B cell (primary cell): ENCODE measurements around the gene GFOD2. TPM values are rescaled to one million over a fixed set of nuclear protein-coding genes. Genes with fewer than 3 reads are reported as not detected.

Experiments used
- ATAC-seq: fragments of 200-7000 bp; cut with Tn5 transposase; one replicate; pipeline ENCODE4 v1.10.0; 2021; ENCODE audit warnings: low read depth, mild to moderate bottlenecking, moderate number of reproducible peaks, moderate library complexity
- CTCF ChIA-PET: fragments of 350-600 bp; sonication (Branson Sonifier 250); formaldehyde crosslinking; loops from one replicate; lab custom pipeline; 2021; ENCODE audit warnings: antibody characterized with exemption, inconsistent platforms; lab: Charles Lee
- POLR2A ChIA-PET: fragments of 350-600 bp; sonication (Branson Sonifier 250); formaldehyde crosslinking; loops from one replicate; lab custom pipeline; 2021; ENCODE audit warnings: antibody characterized with exemption; lab: Charles Lee
- DNase-seq: peaks from one replicate; pipeline ENCODE4 v3.0.0; 2013
- H2AFZ ChIP-seq: 2 replicates; pipeline ENCODE4 v1.6.1; 2012; ENCODE audit warnings: mild to moderate bottlenecking, low read depth, low read length; ENCODE audit not compliant: insufficient read depth, poor library complexity, severe bottlenecking
- H3K27ac ChIP-seq, 2 donors: 1 replicate in 1 of 2; 2 replicates in 1 of 2; pipeline ENCODE4 v1.5.1; 2012 to 2013; ENCODE audit warnings: low read length in 2 of 2, mild to moderate bottlenecking in 2 of 2, moderate library complexity in 1 of 2
- H3K27me3 ChIP-seq, 4 experiments: fragments of 200-600 bp in 1 of 4; sonication (generic) in 1 of 4; replicated peaks in 1 of 4; 1 replicate in 2 of 4; 2 replicates in 2 of 4; pipeline versions ENCODE4 v1.6.1 to v1.7.0; 2013 to 2016; ENCODE audit warnings: low read length in 3 of 4, mild to moderate bottlenecking in 2 of 4, mixed read lengths in 1 of 4, moderate library complexity in 1 of 4; ENCODE audit not compliant: insufficient read depth in 4 of 4, control insufficient read depth in 3 of 4; ENCODE audit errors: control extremely low read depth in 1 of 4
- H3K36me3 ChIP-seq, 2 experiments: replicated peaks in 1 of 2; 1 replicate in 1 of 2; 2 replicates in 1 of 2; pipeline versions ENCODE4 v1.6.1 to v1.7.1; 2013; ENCODE audit warnings: low read length in 1 of 2; ENCODE audit not compliant: insufficient read depth in 2 of 2, control insufficient read depth in 1 of 2; ENCODE audit errors: control extremely low read depth in 1 of 2, extremely low read depth in 1 of 2
- H3K4me1 ChIP-seq, 2 donors: fragments of 200-600 bp in 1 of 2; sonication (generic) in 1 of 2; 1 replicate in 1 of 2; 2 replicates in 1 of 2; pipeline versions ENCODE4 v1.5.1 to v1.6.1; 2013 to 2017; ENCODE audit warnings: low read length in 2 of 2; ENCODE audit not compliant: control insufficient read depth in 2 of 2, insufficient read depth in 2 of 2
- H3K4me2 ChIP-seq: replicated peaks from 2 replicates; pipeline ENCODE3; 2012; ENCODE audit warnings: mild to moderate bottlenecking, low read depth, low read length; ENCODE audit not compliant: poor library complexity, severe bottlenecking
- H3K4me3 ChIP-seq, 5 experiments: fragments of 200-600 bp in 1 of 5; sonication (generic) in 1 of 5; 1 replicate in 3 of 5; 2 replicates in 2 of 5; pipeline versions ENCODE4 v1.5.1 to v1.7.0; 2011 to 2016; ENCODE audit warnings: low read length in 4 of 5, mild to moderate bottlenecking in 4 of 5, low read depth in 2 of 5, control low read depth in 1 of 5, moderate library complexity in 1 of 5; ENCODE audit not compliant: insufficient read depth in 1 of 5; ENCODE audit errors: control extremely low read depth in 1 of 5, extremely low read depth in 1 of 5
- H3K79me2 ChIP-seq: fragments of 200-600 bp; sonication (generic); one replicate; pipeline ENCODE4 v1.6.0; 2016; ENCODE audit warnings: low read length; ENCODE audit not compliant: control insufficient read depth, insufficient read depth
- H3K9ac ChIP-seq: fragments of 200-600 bp; sonication (generic); 2 replicates; pipeline ENCODE4 v1.6.1; 2017; ENCODE audit warnings: mild to moderate bottlenecking, low read length, moderate library complexity
- H3K9me3 ChIP-seq, 3 donors: one replicate each; pipeline versions ENCODE4 v1.6.1 to v1.7.1; 2013; ENCODE audit warnings: low read length in 2 of 3; ENCODE audit not compliant: control insufficient read depth in 2 of 3, insufficient read depth in 1 of 3; ENCODE audit errors: control extremely low read depth in 1 of 3
- H4K20me1 ChIP-seq: 2 replicates; pipeline ENCODE4 v1.6.0; 2012; ENCODE audit warnings: mild to moderate bottlenecking, low read length; ENCODE audit not compliant: insufficient read depth, control insufficient read depth, poor library complexity, severe bottlenecking
- H3K27ac Mint-ChIP-seq: one replicate; pipeline ENCODE4 v1.8.0; 2021; ENCODE audit warnings: mixed read lengths
- H3K27me3 Mint-ChIP-seq: one replicate; pipeline ENCODE4 v1.8.0; 2021; ENCODE audit warnings: mixed read lengths
- H3K4me1 Mint-ChIP-seq: one replicate; pipeline ENCODE4 v1.8.0; 2021; ENCODE audit warnings: mixed read lengths
- H3K4me3 Mint-ChIP-seq: one replicate; pipeline ENCODE4 v1.8.0; 2021; ENCODE audit warnings: mixed read lengths
- H3K9me3 Mint-ChIP-seq: one replicate; pipeline ENCODE4 v1.8.0; 2022; ENCODE audit warnings: mixed read lengths; ENCODE audit not compliant: insufficient read depth
- CTCF ChIP-seq: fragments of 200-600 bp; IDR thresholded peaks from one replicate; pipeline ENCODE4 v1.8.0; 2022; ENCODE audit warnings: antibody characterized with exemption, mild to moderate bottlenecking
- EZH2 ChIP-seq: IDR thresholded peaks from 2 replicates; pipeline ENCODE4 v1.6.1; 2012; ENCODE audit warnings: borderline replicate concordance, low read depth, mild to moderate bottlenecking, moderate library complexity, low read length; ENCODE audit not compliant: insufficient read depth, poor library complexity, severe bottlenecking
- WGBS: methylation state at CpG from one replicate; pipeline ENCODE4 v1.1.5; 2013; ENCODE audit warnings: missing lambda C conversion rate; ENCODE audit not compliant: insufficient coverage; 5-methylcytosine and 5-hydroxymethylcytosine counted together
- intact Hi-C: fragments of 100-400 bp; cut with micrococcal nuclease; formaldehyde crosslinking; loops from one replicate; pipeline ENCODE4 v1.10.0; 2022
- polyA plus RNA-seq: library from polyadenylated mRNA; depleted of rRNA; stranded (reverse); fragments of >200 nt; gene quantifications from 2 replicates; pipeline ENCODE4 v1.2.3, GENCODE V29; 2012
- total RNA-seq, 2 donors: library from RNA; stranded (reverse); fragments of 120-200 nt in 1 of 2; gene quantifications; 1 replicate in 1 of 2; 2 replicates in 1 of 2; pipeline versions ENCODE4 v1.2.3 to v1.2.4, GENCODE V29; 2013 to 2022

GFOD2 gene
- total and polyA plus RNA-seq, 2 donors (not counting 1 experiment from before 2014, with no cell fraction given): 11.9 to 18.2 TPM

- Mint-ChIP-seq H3K9me3 (no peaks in the 10 kb centered on the region), H3K4me1 (peaks cover 27% of the 10 kb centered on the region), H3K27ac (no peak overlapping the region), H3K27me3 (no peaks in the 10 kb centered on the region), H3K4me3 (no peak overlapping the region)
- intact Hi-C loops: no loop called here
- ChIA-PET CTCF (interaction anchor here (0.5 to 0.7 kb wide), 2 partner anchors 9 to 358 kb away, joined by 3 read pairs; no protein-coding TSS in a partner anchor), POLR2A (no interaction called here)
- H3K36me3 ChIP-seq: peaks cover 0 to 2% of the 10 kb centered on the region in 2 experiments
- H3K4me2 ChIP-seq: no peak overlapping the region
- H3K4me1 ChIP-seq: peaks cover 10 to 11% of the 10 kb centered on the region in 2 donors
- ATAC-seq (no peak), DNase-seq (no peak)
- 97% methylated on average over 4 of the region's 5 CpGs for whole genome bisulfite sequencing
- TF ChIP-seq CTCF (no peak), EZH2 (no peak)
- H2AFZ ChIP-seq: no peak overlapping the region
- H3K27me3 ChIP-seq: no peaks in the 10 kb centered on the region
- no peak overlapping the region for H3K27ac ChIP-seq
- no peak overlapping the region for H3K4me3 ChIP-seq
- H3K79me2 ChIP-seq: peaks cover 72% of the 10 kb centered on the region
- no peak overlapping the region for H3K9ac ChIP-seq
- H4K20me1 ChIP-seq: peaks cover 18% of the 10 kb centered on the region
- no peaks in the 10 kb centered on the region for H3K9me3 ChIP-seq
Observed at GRCh38 chr16:67713647-67714273, 5.4 kb downstream of the GFOD2 start.

- Histone ChIP-seq H3K4me3 (no peak overlapping the region), H3K9ac (no peak overlapping the region), H3K36me3 (no peaks in the 10 kb centered on the region), H3K79me2 (peaks cover 54% of the 10 kb centered on the region), H3K27me3 (no peaks in the 10 kb centered on the region), H3K27ac (no peak overlapping the region), H4K20me1 (no peaks in the 10 kb centered on the region), H3K4me2 (no peak overlapping the region), H2AFZ (no peak overlapping the region), H3K4me1 (no peaks in the 10 kb centered on the region), H3K9me3 (no peaks in the 10 kb centered on the region)
- H3K27ac Mint-ChIP-seq: no peak overlapping the region
- intact Hi-C loops: no loop called here
- H3K27me3 Mint-ChIP-seq: no peaks in the 10 kb centered on the region
- DNase-seq (no peak), ATAC-seq (no peak)
- WGBS: 92% methylated on average over 2 of the region's 6 CpGs
- CTCF ChIA-PET: no interaction called here
- peaks cover 9% of the 10 kb centered on the region for H3K4me1 Mint-ChIP-seq
- no peaks in the 10 kb centered on the region for H3K9me3 Mint-ChIP-seq
- TF ChIP-seq CTCF (no peak), EZH2 (no peak)
- H3K4me3 Mint-ChIP-seq: no peak overlapping the region
- POLR2A ChIA-PET: interaction anchor here (0.6 kb wide), 1 partner anchor 25 kb away, joined by 3 read pairs; no protein-coding TSS in a partner anchor
Observed at GRCh38 chr16:67710607-67711006, 8.5 kb downstream of the GFOD2 start.
